HepG2 (cell line): ENCODE data around the gene FIS1. TPM values are rescaled to one million over a fixed set of nuclear protein-coding genes. Genes with fewer than 3 reads are reported as not detected.

Experiments used
- ARID2 ChIP-seq: sonication (generic); formaldehyde crosslinking; IDR thresholded peaks from 2 replicates; pipeline ENCODE4 v1.8.1; 2022; ENCODE audit warnings: mild to moderate bottlenecking, missing genetic modification reagents, borderline replicate concordance
- CENPX ChIP-seq: sonication (generic); formaldehyde crosslinking; IDR thresholded peaks from 2 replicates; pipeline ENCODE4 v1.9.0; 2021; ENCODE audit warnings: mild to moderate bottlenecking, missing genetic modification reagents, moderate library complexity
- DNMT3B ChIP-seq: conservative IDR thresholded peaks from 2 replicates; pipeline ENCODE4 v1.6.1; 2016; ENCODE audit warnings: missing biosample characterization, control low read depth
- ELF3 ChIP-seq: IDR thresholded peaks from 2 replicates; pipeline ENCODE4 v1.6.1; 2016; ENCODE audit warnings: missing genetic modification reagents, missing compliant biosample characterization
- FOSL2 ChIP-seq: sonication (generic); formaldehyde crosslinking; IDR thresholded peaks from 2 replicates; pipeline ENCODE4 v1.4.0; 2020; ENCODE audit warnings: missing genetic modification reagents
- FOXC1 ChIP-seq: sonication (generic); formaldehyde crosslinking; IDR thresholded peaks from 2 replicates; pipeline ENCODE4 v1.8.0; 2022; ENCODE audit warnings: mild to moderate bottlenecking, missing genetic modification reagents, borderline replicate concordance
- HNRNPL ChIP-seq: fragments of 200-400 bp; formaldehyde crosslinking; IDR thresholded peaks from 2 replicates; pipeline ENCODE4 v1.6.1; 2017; ENCODE audit warnings: mild to moderate bottlenecking, low read depth, low read length
- KLF6 ChIP-seq: IDR thresholded peaks from 2 replicates; pipeline ENCODE4 v1.8.0; 2016; ENCODE audit warnings: missing biosample characterization, missing genetic modification reagents
- LBX2 ChIP-seq: sonication (generic); formaldehyde crosslinking; IDR thresholded peaks from 2 replicates; pipeline ENCODE4 v1.5.0; 2020; ENCODE audit warnings: missing genetic modification reagents, mild to moderate bottlenecking, borderline replicate concordance
- MYC ChIP-seq: sonication (generic); formaldehyde crosslinking; IDR thresholded peaks from 2 replicates; pipeline ENCODE4 v1.9.0; 2021; ENCODE audit warnings: missing genetic modification reagents, borderline replicate concordance
- RXRB ChIP-seq: IDR thresholded peaks from 2 replicates; pipeline ENCODE4 v1.6.1; 2016; ENCODE audit warnings: borderline replicate concordance, missing genetic modification reagents, missing compliant biosample characterization
- SMARCC2 ChIP-seq: fragments of 450-650 bp; IDR thresholded peaks from 2 replicates; pipeline ENCODE4 v1.6.1; 2017; ENCODE audit warnings: antibody characterized with exemption, mild to moderate bottlenecking
- THAP11 ChIP-seq: IDR thresholded peaks from 2 replicates; pipeline ENCODE4 v1.6.1; 2016; ENCODE audit warnings: missing biosample characterization, missing genetic modification reagents
- ZBED4 ChIP-seq: sonication (generic); formaldehyde crosslinking; IDR thresholded peaks from 2 replicates; pipeline ENCODE4 v1.4.0; 2020; ENCODE audit warnings: missing genetic modification reagents, borderline replicate concordance
- ZFY ChIP-seq: sonication (generic); formaldehyde crosslinking; IDR thresholded peaks from 2 replicates; pipeline ENCODE4 v1.4.0; 2020; ENCODE audit warnings: missing genetic modification reagents
- ZNF33B ChIP-seq: sonication (generic); formaldehyde crosslinking; IDR thresholded peaks from 2 replicates; pipeline ENCODE4 v1.5.1; 2020; ENCODE audit warnings: mild to moderate bottlenecking, missing genetic modification reagents
- ZNF777 ChIP-seq: sonication (generic); formaldehyde crosslinking; IDR thresholded peaks from 2 replicates; pipeline ENCODE4 v1.4.0; 2020; ENCODE audit warnings: missing genetic modification reagents
- polyA plus RNA-seq, 8 experiments: library from polyadenylated mRNA; depleted of rRNA in 3 of 8; stranded (reverse) in 7 of 8; unstranded in 1 of 8; fragments of >200 nt; fragmentation: Illumina TruSeq in 4 of 8; extraction: Trizol in 4 of 8; gene quantifications; 2 replicates each; pipeline versions ENCODE4 v1.2.1 to v1.2.3, GENCODE V29; 2011 to 2016; ENCODE audit warnings: low read depth in 4 of 8, missing spikeins in 1 of 8, mixed read lengths in 1 of 8; ENCODE audit not compliant: insufficient read depth in 1 of 8
- total RNA-seq, 5 experiments: library from RNA; depleted of rRNA; stranded (reverse); fragments of >200 nt; fragmentation: Illumina TruSeq; extraction: Trizol; gene quantifications; 2 replicates each; pipeline ENCODE4 v1.2.3, GENCODE V29; 2016; ENCODE audit warnings: low read depth in 1 of 5
- TF ChIP-seq, protein P1 (sequence below): sonication (generic); formaldehyde crosslinking; IDR thresholded peaks from 2 replicates; pipeline ENCODE4 v1.4.0; 2020; ENCODE audit warnings: missing genetic modification reagents, mild to moderate bottlenecking, borderline replicate concordance

The FIS1 gene
- total and polyA plus RNA-seq, 2 of the 13 experiments (the other 11 are each of a cell fraction or from before 2014, with no cell fraction given): 97.5 to 101 TPM

DNA sequence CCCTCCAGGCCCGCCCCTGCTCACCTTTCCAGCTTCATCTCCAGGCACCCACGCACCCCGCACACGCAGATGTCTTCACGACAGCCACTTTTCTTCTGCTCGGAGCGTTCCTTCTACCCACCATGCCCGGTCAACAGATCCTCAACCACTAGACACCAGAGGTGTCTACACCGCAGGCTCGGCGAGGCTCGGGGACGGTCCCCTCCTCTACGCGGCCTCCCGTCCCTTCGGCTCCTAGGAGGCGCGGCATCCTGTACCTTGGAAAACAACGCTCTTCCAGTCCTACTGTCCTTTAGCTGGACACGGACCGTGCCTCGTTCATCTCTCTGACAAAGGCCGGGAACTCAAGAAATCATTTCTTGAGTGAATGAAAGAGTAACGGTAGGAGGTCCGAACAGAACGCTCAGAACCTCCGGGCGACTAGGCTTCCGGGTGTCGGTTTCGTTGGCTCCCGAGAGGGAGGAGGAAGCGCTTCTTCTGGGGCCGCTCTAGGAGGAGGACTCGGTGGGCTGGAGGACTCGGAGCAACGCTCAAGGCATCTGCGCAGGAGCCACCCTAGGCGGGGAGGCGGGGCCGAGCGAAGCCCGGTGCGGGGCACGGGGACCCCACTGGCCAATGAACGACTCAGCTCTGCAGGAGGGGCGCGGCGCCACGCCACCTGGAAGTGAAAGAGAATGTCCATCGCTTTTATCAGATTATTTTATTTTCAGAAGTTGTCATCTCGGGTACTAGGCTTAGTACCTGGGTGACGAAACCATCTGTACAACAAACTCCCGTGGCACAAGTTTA lies 7.2 kb upstream of the FIS1 start (continued):
- TF ChIP-seq ZBED4 (CRISPR knock-in tag) (no peak; the same call in 1 of the 2 replicates), THAP11 (peak; percentile 93), FOSL2 (CRISPR knock-in tag) (0 out of 2 replicates have a peak, but pooled peaks have one; percentile 21), ELF3 (CRISPR knock-in tag) (peak; percentile 94), ZNF777 (0 out of 2 replicates have a peak, but pooled peaks have one; percentile 1), ZFY (CRISPR knock-in tag) (peak; percentile 91), CENPX (CRISPR knock-in tag) (no peak), ZNF33B (CRISPR knock-in tag) (peak; percentile 64; the same call in 1 of the 2 replicates), MYC (CRISPR knock-in tag) (peak; percentile 58; the same call in 1 of the 2 replicates), RXRB (CRISPR knock-in tag) (peak; percentile 33; the same call in 1 of the 2 replicates), HNRNPL (no peak), SMARCC2 (no peak), KLF6 (0 out of 2 replicates have a peak, but pooled peaks have one; percentile 30), LBX2 (CRISPR knock-in tag) (no peak), ARID2 (CRISPR knock-in tag) (no peak), DNMT3B (0 out of 2 replicates have a peak, but pooled peaks have one; percentile 44), FOXC1 (peak; percentile 85)
- TF ChIP-seq, protein P1, sequence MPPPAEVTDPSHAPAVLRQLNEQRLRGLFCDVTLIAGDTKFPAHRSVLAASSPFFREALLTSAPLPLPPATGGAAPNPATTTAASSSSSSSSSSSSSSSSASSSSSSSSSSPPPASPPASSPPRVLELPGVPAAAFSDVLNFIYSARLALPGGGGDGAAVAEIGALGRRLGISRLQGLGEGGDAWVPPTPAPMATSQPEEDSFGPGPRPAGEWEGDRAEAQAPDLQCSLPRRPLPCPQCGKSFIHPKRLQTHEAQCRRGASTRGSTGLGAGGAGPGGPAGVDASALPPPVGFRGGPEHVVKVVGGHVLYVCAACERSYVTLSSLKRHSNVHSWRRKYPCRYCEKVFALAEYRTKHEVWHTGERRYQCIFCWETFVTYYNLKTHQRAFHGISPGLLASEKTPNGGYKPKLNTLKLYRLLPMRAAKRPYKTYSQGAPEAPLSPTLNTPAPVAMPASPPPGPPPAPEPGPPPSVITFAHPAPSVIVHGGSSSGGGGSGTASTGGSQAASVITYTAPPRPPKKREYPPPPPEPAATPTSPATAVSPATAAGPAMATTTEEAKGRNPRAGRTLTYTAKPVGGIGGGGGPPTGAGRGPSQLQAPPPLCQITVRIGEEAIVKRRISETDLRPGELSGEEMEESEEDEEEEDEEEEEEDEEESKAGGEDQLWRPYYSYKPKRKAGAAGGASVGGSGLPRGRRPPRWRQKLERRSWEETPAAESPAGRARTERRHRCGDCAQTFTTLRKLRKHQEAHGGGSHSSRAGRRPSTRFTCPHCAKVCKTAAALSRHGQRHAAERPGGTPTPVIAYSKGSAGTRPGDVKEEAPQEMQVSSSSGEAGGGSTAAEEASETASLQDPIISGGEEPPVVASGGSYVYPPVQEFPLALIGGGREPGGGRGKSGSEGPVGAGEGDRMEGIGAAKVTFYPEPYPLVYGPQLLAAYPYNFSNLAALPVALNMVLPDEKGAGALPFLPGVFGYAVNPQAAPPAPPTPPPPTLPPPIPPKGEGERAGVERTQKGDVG (CRISPR knock-in tag): no peak
